SW480 (cell line): ENCODE measurements around the gene UBC.
A peak's percentile ranks its signal among the peaks of the same experiment; 100 is the strongest.
"Not testable (repeated sequence)": the region's sequence is repeated elsewhere in the genome, so short reads cannot be mapped to it uniquely, and the experiment has no call there.

Experiments used
- DNase-seq: peaks from one replicate; pipeline ENCODE4 v3.0.0-alpha.2; 2016; ENCODE audit warnings: low spot score

The UBC gene

DNA sequence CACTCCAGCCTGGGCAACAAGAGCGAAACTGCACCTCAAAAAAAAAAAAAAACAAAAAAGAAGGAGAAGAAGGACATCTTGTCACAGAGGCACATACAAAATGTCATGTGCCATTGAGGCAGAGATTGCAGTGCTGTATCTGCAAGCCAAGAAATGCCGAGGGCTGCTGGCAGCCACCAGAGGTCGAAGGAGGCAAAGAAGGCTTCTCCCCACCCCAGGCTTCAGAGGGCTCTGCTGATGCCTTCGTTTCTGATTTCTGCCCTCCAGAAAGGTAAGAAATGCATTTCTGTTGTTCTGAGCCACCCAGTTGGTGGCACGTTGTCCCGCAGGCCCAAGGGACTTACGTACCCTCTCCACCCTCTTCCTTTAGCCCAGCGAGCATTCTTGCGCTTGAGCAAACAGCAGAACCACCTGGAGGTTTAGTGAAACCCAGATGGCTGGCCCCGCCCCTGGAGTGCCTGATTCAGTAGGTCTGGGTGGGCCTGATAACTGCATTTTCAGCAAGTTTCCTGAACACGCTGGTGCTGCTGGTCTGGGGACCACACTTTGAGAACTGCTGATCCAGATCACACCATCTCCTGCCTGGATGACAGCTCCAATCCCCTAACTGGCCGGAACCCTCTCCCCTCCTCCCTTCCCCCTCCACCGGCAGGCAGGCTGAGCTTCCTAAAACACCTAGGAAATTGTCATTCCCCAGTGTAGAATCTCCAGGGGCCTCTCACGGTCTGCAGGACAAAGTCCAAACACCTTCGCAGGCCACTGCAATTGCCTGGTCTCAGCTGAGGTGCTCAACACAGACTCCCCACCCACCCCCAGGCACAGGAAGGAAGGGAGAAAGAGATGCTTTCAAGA, 29.6 kb downstream of the UBC start:
- no peak for DNase-seq

- no peak for DNase-seq
Measured at GRCh38 chr12:124883263-124884130, 31.0 kb downstream of the UBC start.

DNA sequence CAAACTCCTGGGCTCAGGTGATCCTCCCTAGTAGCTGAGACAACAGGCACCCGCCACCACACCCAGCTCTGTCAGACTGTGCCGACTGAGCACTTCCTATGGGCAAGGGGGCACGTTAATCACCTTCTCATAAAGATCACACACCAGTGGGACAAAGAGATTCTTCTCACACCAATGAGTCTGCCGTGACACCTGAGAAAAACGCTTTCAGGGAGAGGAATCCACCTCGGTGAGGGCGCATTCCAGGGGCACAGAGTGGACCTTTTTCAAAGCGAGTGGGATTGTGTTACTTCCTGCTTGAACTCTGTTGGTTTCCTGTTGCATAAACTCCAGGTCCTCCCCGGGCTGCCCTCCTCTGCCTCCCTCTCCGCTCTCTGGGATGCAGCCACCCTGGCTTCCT, 33.3 kb downstream of the UBC start:
- DNase-seq: peak; percentile 48

GRCh38 chr12:124880335-124880734, 34.1 kb downstream of the UBC start:
- not testable (repeated sequence) for DNase-seq

- DNase-seq: no peak
Measured at GRCh38 chr12:124878795-124879516, 35.5 kb downstream of the UBC start.

DNA sequence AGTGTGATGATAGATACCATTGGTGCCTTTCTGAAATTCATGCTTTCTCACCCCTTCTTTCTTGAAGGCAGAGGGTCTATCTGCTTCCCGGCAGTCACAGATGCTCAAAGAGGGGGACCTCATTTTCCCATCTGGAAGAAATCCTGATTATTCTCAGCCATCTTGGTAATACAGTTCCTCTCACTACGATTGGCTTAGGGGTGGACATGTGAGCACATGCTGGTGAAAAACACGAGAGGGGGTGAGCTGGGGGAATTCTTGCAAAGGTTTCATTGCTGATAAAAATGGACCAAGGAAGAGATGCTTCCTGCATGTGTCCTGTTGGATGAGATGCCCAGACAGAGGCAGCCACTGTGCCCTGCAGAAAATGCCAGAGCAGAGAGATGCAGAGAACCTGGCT, 37.0 kb downstream of the UBC start:
- DNase-seq: no peak

- DNase-seq: no peak
Measured at GRCh38 chr12:124876171-124876570, 38.3 kb downstream of the UBC start.

DNA sequence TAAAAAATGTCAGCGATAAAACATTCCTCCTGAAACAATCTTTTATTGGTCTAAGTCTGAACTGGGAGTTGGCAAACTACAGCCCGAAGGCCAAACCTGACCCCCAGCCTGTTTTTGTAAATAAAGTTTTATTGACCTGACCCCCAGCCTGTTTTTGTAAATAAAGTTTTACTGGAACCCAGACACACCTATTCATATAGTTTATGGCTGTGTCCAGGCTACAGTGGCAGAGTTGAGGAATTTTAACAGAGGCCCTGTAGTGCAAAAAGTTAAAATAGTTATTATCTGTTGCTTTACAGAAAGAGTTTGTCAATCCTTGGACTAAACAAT, 38.7 kb downstream of the UBC start:
- DNase-seq: no peak

GRCh38 chr12:124874988-124875802, 39.3 kb downstream of the UBC start:
- no peak for DNase-seq

DNA sequence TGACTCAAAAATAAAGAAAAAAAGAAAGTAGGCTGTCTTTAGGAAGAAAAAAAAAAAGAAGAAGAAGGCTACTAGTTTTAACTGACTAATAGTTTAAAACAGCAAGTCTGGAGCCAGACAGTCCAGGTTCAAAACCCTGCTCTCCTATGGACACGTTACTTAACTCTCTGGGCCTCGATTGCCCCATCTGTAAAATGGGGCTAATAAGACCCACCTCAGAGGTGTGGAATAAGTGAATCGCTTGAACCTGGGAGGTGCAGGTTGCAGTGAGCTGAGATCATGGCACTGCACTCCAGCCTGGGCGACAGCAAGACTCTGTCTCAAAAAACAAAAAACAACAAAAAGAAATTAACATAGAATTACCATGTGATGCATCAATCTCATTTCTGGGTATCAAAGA, 40.3 kb downstream of the UBC start:
- no peak for DNase-seq

DNA sequence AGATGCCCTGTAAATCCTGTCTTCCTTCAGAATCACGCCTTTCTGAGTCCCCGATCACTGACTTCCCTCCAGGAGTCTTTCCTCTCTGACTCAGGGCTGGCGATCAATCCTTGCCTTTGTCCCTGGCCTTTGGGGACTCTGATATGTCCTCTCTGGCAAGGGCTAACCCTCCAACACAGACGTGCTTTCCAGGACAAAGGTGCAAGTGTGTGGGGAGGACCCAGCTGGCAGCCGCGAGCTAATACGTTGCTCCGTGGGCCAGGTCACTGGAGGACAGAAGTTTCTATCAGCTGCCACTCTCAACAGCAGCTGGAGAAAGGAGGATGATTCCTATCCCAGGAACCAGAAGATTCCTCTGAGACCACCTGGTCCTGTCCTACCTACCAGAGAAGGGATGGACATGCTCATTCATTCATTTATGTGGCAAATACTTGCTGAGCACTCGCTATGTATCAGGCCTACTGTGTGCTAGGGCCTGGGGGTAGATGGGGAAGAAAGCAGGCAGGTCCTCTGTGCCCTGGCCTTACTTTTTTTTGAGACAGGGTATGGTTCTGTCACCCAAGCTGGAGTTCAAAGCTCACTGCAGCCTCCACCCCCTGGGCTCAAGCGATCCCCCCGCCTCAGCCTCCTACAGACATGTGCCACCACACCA, 42.3 kb downstream of the UBC start:
- DNase-seq: no peak

DNA sequence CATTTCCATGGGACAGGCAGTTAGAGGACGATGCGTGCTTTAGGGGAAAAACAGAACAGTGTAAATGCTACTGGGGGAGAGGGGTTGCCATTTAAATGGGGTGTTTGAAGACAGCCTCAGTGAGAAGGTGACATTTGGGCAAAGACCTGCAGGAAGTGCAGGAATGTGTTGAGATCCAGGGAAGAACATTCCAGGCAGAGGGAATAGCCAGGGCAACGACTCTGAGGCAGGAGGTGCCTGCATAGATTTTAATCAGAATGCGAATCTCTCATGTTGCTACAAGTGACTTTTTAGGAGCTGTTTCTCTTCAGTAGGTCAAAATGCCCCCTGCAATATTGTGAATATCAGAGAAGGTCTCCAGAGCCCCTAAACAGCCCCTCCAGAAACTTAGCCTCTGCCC, 43.2 kb downstream of the UBC start:
- no peak for DNase-seq

- no peak for DNase-seq
Measured at GRCh38 chr12:124870515-124870914, 43.9 kb downstream of the UBC start.

GRCh38 chr12:124869059-124869665, 45.3 kb downstream of the UBC start:
- no peak for DNase-seq

DNA sequence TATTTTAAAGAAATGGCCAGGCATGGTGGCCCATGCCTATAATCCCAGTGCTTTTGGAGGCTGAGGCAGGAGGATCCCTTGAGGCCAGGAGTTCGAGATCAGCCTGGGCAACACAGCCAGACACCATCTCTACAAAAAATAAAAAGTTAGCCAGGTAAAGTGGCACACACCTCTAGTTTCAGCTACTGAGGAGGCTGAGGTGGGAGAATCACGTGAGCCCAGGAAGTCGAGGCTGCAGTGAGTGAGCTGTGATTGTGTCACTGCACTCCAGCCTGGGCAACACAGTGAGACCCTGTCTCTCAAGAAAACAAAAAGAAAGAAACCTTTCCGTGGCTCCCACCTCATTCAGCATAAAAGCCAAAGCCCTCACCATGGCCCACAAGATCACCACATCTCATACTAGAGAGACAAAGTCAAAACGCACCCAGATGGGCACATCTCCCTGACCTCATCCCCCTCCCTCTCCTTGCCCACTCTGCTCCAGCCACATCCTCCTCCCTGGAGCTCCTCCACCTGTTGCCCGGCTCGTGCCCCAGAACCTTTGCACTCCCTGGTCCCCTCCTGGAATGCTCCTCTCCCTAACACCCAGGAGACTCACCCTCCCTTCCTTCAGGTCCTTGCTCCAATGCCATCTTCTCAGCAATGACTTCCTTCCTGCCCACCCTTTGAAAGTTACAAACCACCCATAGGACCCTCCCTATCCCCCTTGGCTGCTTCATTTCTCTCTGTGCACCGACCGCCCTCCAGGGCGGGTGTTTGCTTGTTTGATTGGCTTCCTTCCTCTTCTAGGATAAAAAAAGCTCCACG, 46.0 kb downstream of the UBC start:
- no peak for DNase-seq

DNA sequence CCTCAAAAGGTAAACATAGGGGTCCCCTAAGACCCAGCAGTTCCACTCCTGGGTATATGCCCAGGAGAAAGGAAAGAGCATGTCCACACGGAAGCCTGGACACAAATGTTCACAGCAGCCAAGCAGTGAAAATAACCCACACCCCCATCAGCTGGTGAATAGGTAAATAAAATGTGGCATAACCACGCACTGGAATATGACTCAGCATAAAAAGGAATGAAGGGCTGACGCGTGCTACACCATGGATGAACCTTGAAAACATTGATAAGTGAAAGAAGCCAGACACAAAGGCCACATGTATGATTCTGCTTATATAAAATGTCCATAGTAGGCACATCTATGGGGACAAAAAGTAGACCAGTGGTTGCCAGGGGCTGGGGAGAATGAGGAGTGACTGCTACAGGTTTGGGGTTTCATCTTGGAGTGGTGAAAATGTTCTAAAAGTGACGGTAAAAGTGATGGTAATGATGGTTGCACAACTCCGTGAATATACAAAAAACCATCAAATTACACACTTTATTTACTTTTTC, 47.0 kb downstream of the UBC start:
- DNase-seq: peak; percentile 58

DNA sequence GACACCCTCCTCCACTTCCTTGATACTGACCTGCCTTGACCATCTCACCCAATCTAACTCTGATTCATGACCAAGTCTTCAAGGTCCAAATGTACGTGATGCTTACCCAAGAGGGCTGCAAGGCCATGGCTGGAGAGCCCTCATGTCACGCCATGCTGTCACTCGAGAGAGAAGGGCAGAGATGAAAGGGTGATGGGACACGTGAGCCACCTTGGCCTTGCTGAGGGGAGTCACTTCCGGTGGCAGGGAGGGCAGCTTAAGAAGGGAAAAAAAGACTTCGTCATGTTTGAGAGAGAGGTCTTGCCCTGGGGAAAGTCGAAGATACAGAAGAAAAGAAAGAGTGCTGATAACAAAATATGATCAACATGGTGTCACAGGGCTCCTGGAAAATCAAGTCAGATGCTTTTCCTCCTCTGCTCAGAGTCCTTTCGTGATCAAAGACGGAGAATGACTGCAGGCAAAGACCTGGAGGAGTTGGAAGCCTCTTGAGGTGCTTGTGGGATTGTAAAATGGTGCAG, 47.5 kb downstream of the UBC start:
- DNase-seq: no peak

- DNase-seq: no peak
Measured at GRCh38 chr12:124866195-124866882, 48.1 kb downstream of the UBC start.

- DNase-seq: no peak
Measured at GRCh38 chr12:124865728-124866127, 48.7 kb downstream of the UBC start.
